HFF-Myc (cell line): ENCODE data around the gene FKBP1B.

Experiments
- DNase-seq: peaks from one replicate; pipeline ENCODE4 v3.0.0-alpha.2; 2011; ENCODE audit warnings: low read depth; ENCODE audit errors: extremely low read depth
- H3K4me3 ChIP-seq: replicated peaks from 2 replicates; pipeline ENCODE4 v1.5.1; 2011; ENCODE audit warnings: low read depth, mild to moderate bottlenecking, control low read depth, low read length
- TF ChIP-seq, protein P1 (sequence below): IDR thresholded peaks from 2 replicates; pipeline ENCODE4 v1.5.1; 2012; ENCODE audit warnings: mild to moderate bottlenecking, low read depth, low read length, control low read depth; ENCODE audit errors: missing control alignments

The FKBP1B gene

DNA sequence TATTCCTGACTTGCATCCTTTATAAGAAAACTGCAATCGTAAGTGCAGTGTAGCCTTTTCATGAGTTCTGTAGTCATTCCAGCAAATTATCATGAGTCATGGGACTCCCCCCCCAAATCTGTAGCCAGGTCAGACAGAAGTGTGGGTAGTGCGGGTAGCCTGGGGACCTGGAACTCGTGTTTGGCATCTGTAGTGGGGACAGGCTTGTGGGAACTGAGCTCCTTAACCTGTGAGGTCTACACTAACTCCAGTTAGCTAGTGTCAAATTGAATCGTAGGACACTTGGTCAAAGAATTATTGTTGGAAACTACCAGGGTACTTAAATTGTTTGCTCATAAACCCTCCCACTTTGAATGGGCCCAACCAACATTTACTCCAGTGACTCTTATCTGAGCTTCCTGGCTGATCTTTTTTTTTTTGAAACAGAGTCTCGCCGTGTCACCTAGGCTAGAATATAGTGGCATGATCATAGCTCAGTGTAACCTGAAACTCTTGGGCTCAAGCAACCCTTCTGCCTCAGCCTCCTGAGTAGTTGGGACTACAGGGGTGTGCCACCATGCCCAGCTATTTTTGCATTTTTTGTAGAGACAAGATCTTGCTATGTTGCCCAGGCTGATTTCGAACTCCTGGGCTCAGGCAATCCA, 61.2 kb downstream of the FKBP1B start:
- H3K4me3 ChIP-seq, result no peak overlapping the region
- no peak for DNase-seq
- TF ChIP-seq, protein P1, sequence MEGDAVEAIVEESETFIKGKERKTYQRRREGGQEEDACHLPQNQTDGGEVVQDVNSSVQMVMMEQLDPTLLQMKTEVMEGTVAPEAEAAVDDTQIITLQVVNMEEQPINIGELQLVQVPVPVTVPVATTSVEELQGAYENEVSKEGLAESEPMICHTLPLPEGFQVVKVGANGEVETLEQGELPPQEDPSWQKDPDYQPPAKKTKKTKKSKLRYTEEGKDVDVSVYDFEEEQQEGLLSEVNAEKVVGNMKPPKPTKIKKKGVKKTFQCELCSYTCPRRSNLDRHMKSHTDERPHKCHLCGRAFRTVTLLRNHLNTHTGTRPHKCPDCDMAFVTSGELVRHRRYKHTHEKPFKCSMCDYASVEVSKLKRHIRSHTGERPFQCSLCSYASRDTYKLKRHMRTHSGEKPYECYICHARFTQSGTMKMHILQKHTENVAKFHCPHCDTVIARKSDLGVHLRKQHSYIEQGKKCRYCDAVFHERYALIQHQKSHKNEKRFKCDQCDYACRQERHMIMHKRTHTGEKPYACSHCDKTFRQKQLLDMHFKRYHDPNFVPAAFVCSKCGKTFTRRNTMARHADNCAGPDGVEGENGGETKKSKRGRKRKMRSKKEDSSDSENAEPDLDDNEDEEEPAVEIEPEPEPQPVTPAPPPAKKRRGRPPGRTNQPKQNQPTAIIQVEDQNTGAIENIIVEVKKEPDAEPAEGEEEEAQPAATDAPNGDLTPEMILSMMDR, result no peak

DNA sequence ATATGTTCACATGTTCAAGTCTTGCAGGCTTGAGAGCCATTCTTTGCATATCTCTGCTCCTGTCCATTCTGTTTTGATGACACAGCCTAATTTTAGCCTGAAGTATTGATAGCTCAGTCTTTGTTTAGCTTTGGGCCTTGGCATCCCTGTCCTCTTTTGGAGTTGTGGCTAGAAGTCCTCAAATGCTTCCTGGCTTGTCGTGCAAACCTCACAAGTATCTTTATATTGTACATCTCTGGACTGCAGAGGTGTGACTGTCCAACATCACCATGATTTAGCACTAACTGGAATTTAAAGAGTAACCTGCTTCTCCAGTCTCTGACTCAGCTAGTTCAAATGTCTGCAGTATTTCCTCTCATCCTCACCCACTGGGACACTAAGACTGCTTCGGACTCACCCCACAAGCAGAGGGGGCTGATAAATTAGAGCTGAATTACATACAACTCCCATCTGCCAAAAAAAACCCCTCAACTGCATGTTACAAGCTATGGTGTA, 61.9 kb downstream of the FKBP1B start:
- no peak overlapping the region for H3K4me3 ChIP-seq
- DNase-seq, result no peak
- TF ChIP-seq, protein P1, result no peak
